ACC112 (cell line): Measurements from ENCODE around the gene SLC35F4.
"Not testable (repeated sequence)": the region's sequence is repeated elsewhere in the genome, so short reads cannot be mapped to it uniquely, and the experiment has no call there.

Experiments
- H2AFZ ChIP-seq: fragments of 200-600 bp; sonication (generic); one replicate; pipeline ENCODE4 v1.6.0; 2017; ENCODE audit warnings: antibody characterized with exemption, low read length; ENCODE audit not compliant: unreplicated experiment
- H3K27ac ChIP-seq: fragments of 200-600 bp; sonication (generic); 2 replicates; pipeline ENCODE4 v1.5.1; 2014; ENCODE audit warnings: low read depth, mild to moderate bottlenecking, antibody characterized with exemption, low read length, moderate library complexity
- H3K27me3 ChIP-seq: fragments of 200-600 bp; sonication (generic); 2 replicates; pipeline ENCODE4 v1.6.1; 2014; ENCODE audit warnings: mild to moderate bottlenecking, antibody characterized with exemption, low read length, moderate library complexity, mixed read lengths; ENCODE audit not compliant: insufficient read depth
- H3K36me3 ChIP-seq: fragments of 200-600 bp; sonication (generic); 2 replicates; pipeline ENCODE4 v1.6.1; 2016; ENCODE audit warnings: mild to moderate bottlenecking, antibody characterized with exemption, low read length, moderate library complexity, mixed read lengths; ENCODE audit not compliant: insufficient read depth
- H3K4me1 ChIP-seq: fragments of 200-600 bp; sonication (generic); one replicate; pipeline ENCODE4 v1.6.1; 2016; ENCODE audit warnings: low read length, mixed read lengths; ENCODE audit not compliant: insufficient read depth, unreplicated experiment, control insufficient read depth
- H3K4me3 ChIP-seq: fragments of 200-600 bp; sonication (generic); 2 replicates; pipeline ENCODE4 v1.5.1; 2014; ENCODE audit warnings: mild to moderate bottlenecking, low read depth, low read length
- H3K79me2 ChIP-seq: fragments of 200-600 bp; sonication (generic); one replicate; pipeline ENCODE4 v1.6.0; 2016; ENCODE audit warnings: low read length; ENCODE audit not compliant: control insufficient read depth, unreplicated experiment, insufficient read depth

Gene SLC35F4

GRCh38 chr14:57729208-57730187, 136.4 kb downstream of the SLC35F4 start:
- Histone ChIP-seq H2AFZ (no peak overlapping the region), H3K4me3 (no peak overlapping the region), H3K79me2 (no peaks in the 10 kb centered on the region), H3K27ac (no peak overlapping the region), H3K36me3 (no peaks in the 10 kb centered on the region), H3K4me1 (peaks cover 27% of the 10 kb centered on the region), H3K27me3 (no peaks in the 10 kb centered on the region)

- Histone ChIP-seq H2AFZ (no peak overlapping the region), H3K27me3 (no peaks in the 10 kb centered on the region), H3K4me3 (no peak overlapping the region), H3K27ac (peak overlapping the region; percentile 45; the same call in 1 of the 2 replicates), H3K4me1 (peaks cover 11% of the 10 kb centered on the region), H3K36me3 (no peaks in the 10 kb centered on the region), H3K79me2 (no peaks in the 10 kb centered on the region)
Observed at GRCh38 chr14:57725399-57726077, 140.4 kb downstream of the SLC35F4 start.

- H3K27ac ChIP-seq, H3K4me3 ChIP-seq, H2AFZ ChIP-seq, H3K27me3 ChIP-seq, H3K79me2 ChIP-seq, H3K36me3 ChIP-seq: not testable (repeated sequence)
- peaks cover 11% of the 10 kb centered on the region for H3K4me1 ChIP-seq
Observed at GRCh38 chr14:57722141-57722540, 143.8 kb downstream of the SLC35F4 start.

GRCh38 chr14:57714487-57714931, 151.4 kb downstream of the SLC35F4 start:
- H3K4me1 ChIP-seq: no peaks in the 10 kb centered on the region
- H3K27me3 ChIP-seq: peaks cover 6% of the 10 kb centered on the region; the same call in 1 of the 2 replicates
- no peak overlapping the region for H3K27ac ChIP-seq
- H3K36me3 ChIP-seq: no peaks in the 10 kb centered on the region
- no peaks in the 10 kb centered on the region for H3K79me2 ChIP-seq
- no peak overlapping the region for H3K4me3 ChIP-seq
- H2AFZ ChIP-seq: no peak overlapping the region

- H3K36me3 ChIP-seq: no peaks in the 10 kb centered on the region
- H3K4me1 ChIP-seq: no peaks in the 10 kb centered on the region
- no peak overlapping the region for H3K27ac ChIP-seq
- H3K79me2 ChIP-seq: no peaks in the 10 kb centered on the region
- no peak overlapping the region for H3K4me3 ChIP-seq
- peaks cover 6% of the 10 kb centered on the region; the same call in 1 of the 2 replicates for H3K27me3 ChIP-seq
- no peak overlapping the region for H2AFZ ChIP-seq
Observed at GRCh38 chr14:57712698-57713097, 153.2 kb downstream of the SLC35F4 start.

- H3K27ac ChIP-seq: no peak overlapping the region
- no peaks in the 10 kb centered on the region for H3K36me3 ChIP-seq
Observed at GRCh38 chr14:57712102-57712501, 153.8 kb downstream of the SLC35F4 start.

GRCh38 chr14:57709909-57710308, 156.0 kb downstream of the SLC35F4 start:
- peaks cover 6% of the 10 kb centered on the region; the same call in 1 of the 2 replicates for H3K27me3 ChIP-seq
- H3K79me2 ChIP-seq: no peaks in the 10 kb centered on the region
- H3K36me3 ChIP-seq: no peaks in the 10 kb centered on the region
- no peaks in the 10 kb centered on the region for H3K4me1 ChIP-seq
- H3K4me3 ChIP-seq: no peak overlapping the region
- H3K27ac ChIP-seq: no peak overlapping the region
- H2AFZ ChIP-seq: no peak overlapping the region

More at GRCh38 chr14:57712102-57712501, 153.8 kb downstream of the SLC35F4 start:
- no peak overlapping the region for H3K4me3 ChIP-seq
- peaks cover 6% of the 10 kb centered on the region; the same call in 1 of the 2 replicates for H3K27me3 ChIP-seq
- no peaks in the 10 kb centered on the region for H3K79me2 ChIP-seq
- H2AFZ ChIP-seq: peak overlapping the region; percentile 48
- no peaks in the 10 kb centered on the region for H3K4me1 ChIP-seq

- not testable (repeated sequence) for H3K27me3 ChIP-seq, H2AFZ ChIP-seq, H3K4me3 ChIP-seq, H3K4me1 ChIP-seq, H3K27ac ChIP-seq, H3K36me3 ChIP-seq, H3K79me2 ChIP-seq
Observed at GRCh38 chr14:57709086-57709485, 156.8 kb downstream of the SLC35F4 start.

- H3K27me3 ChIP-seq: no peaks in the 10 kb centered on the region
- no peak overlapping the region for H3K4me3 ChIP-seq
- no peak overlapping the region for H2AFZ ChIP-seq
- no peak overlapping the region for H3K27ac ChIP-seq
- no peaks in the 10 kb centered on the region for H3K79me2 ChIP-seq
- no peaks in the 10 kb centered on the region for H3K36me3 ChIP-seq
- H3K4me1 ChIP-seq: no peaks in the 10 kb centered on the region
Observed at GRCh38 chr14:57707219-57707618, 158.7 kb downstream of the SLC35F4 start.

- Histone ChIP-seq H3K27ac (no peak overlapping the region), H3K4me1 (no peaks in the 10 kb centered on the region), H3K4me3 (no peak overlapping the region), H3K36me3 (no peaks in the 10 kb centered on the region), H3K79me2 (no peaks in the 10 kb centered on the region), H2AFZ (no peak overlapping the region), H3K27me3 (no peaks in the 10 kb centered on the region)
Observed at GRCh38 chr14:57704763-57705162, 161.1 kb downstream of the SLC35F4 start.
